DND-41 (cell line): ENCODE results near the gene BAIAP2L1.

ENCODE experiments used
- ATAC-seq: fragments of 200-7000 bp; cut with Tn5 transposase; 3 replicates; pipeline ENCODE4 v1.9.1; 2021; ENCODE audit warnings: low read depth; ENCODE audit not compliant: insufficient read depth
- DNase-seq: peaks from one replicate; pipeline ENCODE4 v3.0.0-alpha.2; 2020
- H2AFZ ChIP-seq: 2 replicates; pipeline ENCODE4 v1.6.0; 2012; ENCODE audit warnings: low read depth, low read length
- H3K27ac ChIP-seq: 2 replicates; pipeline ENCODE4 v1.5.1; 2012; ENCODE audit warnings: low read length, inconsistent platforms
- H3K27me3 ChIP-seq: fragments of 200-600 bp; sonication (generic); 2 replicates; pipeline ENCODE4 v1.6.0; 2012; ENCODE audit warnings: low read length, mild to moderate bottlenecking, inconsistent platforms; ENCODE audit not compliant: insufficient read depth, poor library complexity
- H3K36me3 ChIP-seq: 2 replicates; pipeline ENCODE4 v1.5.1; 2012; ENCODE audit warnings: low read length, inconsistent platforms; ENCODE audit not compliant: insufficient read depth
- H3K4me1 ChIP-seq: 2 replicates; pipeline ENCODE4 v1.5.1; 2012; ENCODE audit warnings: mild to moderate bottlenecking, low read length; ENCODE audit not compliant: insufficient read depth
- H3K4me2 ChIP-seq: 2 replicates; pipeline ENCODE4 v1.6.0; 2012; ENCODE audit warnings: mild to moderate bottlenecking, moderate library complexity, low read length, inconsistent platforms; ENCODE audit not compliant: insufficient read depth
- H3K4me3 ChIP-seq, 2 experiments: fragments of 200-600 bp in 1 of 2; shearing (Covaris generic) in 1 of 2; 2 replicates each; pipeline ENCODE4 v1.5.1; 2012 to 2016; ENCODE audit warnings: inconsistent platforms in 2 of 2, low read length in 2 of 2, mild to moderate bottlenecking in 2 of 2, low read depth in 1 of 2, moderate library complexity in 1 of 2
- H3K79me2 ChIP-seq: 2 replicates; pipeline ENCODE4 v1.6.0; 2012; ENCODE audit warnings: low read length, inconsistent platforms; ENCODE audit not compliant: insufficient read depth
- H3K9ac ChIP-seq: 2 replicates; pipeline ENCODE4 v1.6.0; 2012; ENCODE audit warnings: low read depth, mild to moderate bottlenecking, inconsistent platforms, low read length, moderate library complexity
- H3K9me3 ChIP-seq: 2 replicates; pipeline ENCODE4 v1.5.1; 2012; ENCODE audit warnings: low read length, moderate library complexity, mild to moderate bottlenecking, inconsistent platforms; ENCODE audit not compliant: insufficient read depth, severe bottlenecking
- H4K20me1 ChIP-seq: 2 replicates; pipeline ENCODE4 v1.6.0; 2012; ENCODE audit warnings: low read length; ENCODE audit not compliant: insufficient read depth
- CTCF ChIP-seq: IDR thresholded peaks from 2 replicates; pipeline ENCODE4 v1.5.1; 2012; ENCODE audit warnings: borderline replicate concordance, low read length, moderate library complexity, mild to moderate bottlenecking; ENCODE audit not compliant: poor library complexity, severe bottlenecking; ENCODE audit errors: extremely low read depth
- EZH2 ChIP-seq: IDR thresholded peaks from 3 replicates; pipeline ENCODE4 v1.6.1; 2012; ENCODE audit warnings: borderline replicate concordance, low read depth, mild to moderate bottlenecking, moderate library complexity, low read length, inconsistent platforms; ENCODE audit not compliant: severe bottlenecking

Gene BAIAP2L1

GRCh38 chr7:98254951-98255610 is 145.8 kb downstream of the BAIAP2L1 start:
- DNase-seq: peak; percentile 29
- peaks cover 35% of the 10 kb centered on the region for H3K4me1 ChIP-seq

GRCh38 chr7:98254516-98254915 is 146.4 kb downstream of the BAIAP2L1 start:
- Histone ChIP-seq H2AFZ (no peak overlapping the region), H4K20me1 (peaks cover 3% of the 10 kb centered on the region; the same call in 1 of the 2 replicates), H3K4me3 (no peak overlapping the region), H3K27me3 (no peaks in the 10 kb centered on the region), H3K4me2 (no peak overlapping the region), H3K27ac (no peak overlapping the region), H3K9me3 (no peaks in the 10 kb centered on the region), H3K36me3 (peaks cover 10% of the 10 kb centered on the region), H3K4me1 (peaks cover 39% of the 10 kb centered on the region), H3K9ac (no peak overlapping the region), H3K79me2 (peaks cover 39% of the 10 kb centered on the region)
- DNase-seq: no peak
- TF ChIP-seq EZH2: no peak
- TF ChIP-seq CTCF: no peak
- no peak for ATAC-seq

More at GRCh38 chr7:98254951-98255610, 145.8 kb downstream of the BAIAP2L1 start:
- no peak overlapping the region for H3K4me2 ChIP-seq
- H3K9ac ChIP-seq: no peak overlapping the region
- no peak overlapping the region for H3K4me3 ChIP-seq
- H3K27ac ChIP-seq: no peak overlapping the region
- no peaks in the 10 kb centered on the region for H3K9me3 ChIP-seq
- TF ChIP-seq CTCF: no peak
- no peak for TF ChIP-seq EZH2
- peaks cover 10% of the 10 kb centered on the region for H3K36me3 ChIP-seq
- peaks cover 36% of the 10 kb centered on the region for H3K79me2 ChIP-seq
- H3K27me3 ChIP-seq: no peaks in the 10 kb centered on the region
- peaks cover 3% of the 10 kb centered on the region; the same call in 1 of the 2 replicates for H4K20me1 ChIP-seq
- no peak for ATAC-seq
- H2AFZ ChIP-seq: no peak overlapping the region

GRCh38 chr7:98252425-98253054 is 148.3 kb downstream of the BAIAP2L1 start:
- Histone ChIP-seq H3K4me2 (peak overlapping the region; percentile 95), H3K4me3 (peak overlapping the region; percentile 73 to 98), H3K27me3 (no peaks in the 10 kb centered on the region), H3K9me3 (no peaks in the 10 kb centered on the region), H3K36me3 (peaks cover 10% of the 10 kb centered on the region), H3K9ac (peak overlapping the region; percentile 78), H3K79me2 (peaks cover 41% of the 10 kb centered on the region), H4K20me1 (peaks cover 3% of the 10 kb centered on the region; the same call in 1 of the 2 replicates), H2AFZ (peak overlapping the region; percentile 95), H3K4me1 (peaks cover 49% of the 10 kb centered on the region), H3K27ac (peak overlapping the region; percentile 81)
- DNase-seq (no peak), ATAC-seq (peak; percentile 59)
- no peak for TF ChIP-seq EZH2
- peak; percentile 27 for TF ChIP-seq CTCF
